Cardiac muscle cell (in vitro differentiated cells and primary cell): ENCODE results near the gene OR4D1. TPM values are rescaled to one million over a fixed set of nuclear protein-coding genes. Genes with fewer than 3 reads are reported as not detected.
"Not testable (repeated sequence)": the region's sequence is repeated elsewhere in the genome, so short reads cannot be mapped to it uniquely, and the experiment has no call there.

Experiments
- DNase-seq, 2 donors: peaks; one replicate each; pipeline versions ENCODE4 v3.0.0 to v3.0.0-alpha.2; 2010 to 2017; ENCODE audit warnings: low read depth in 1 of 2, low spot score in 1 of 2
- H3K27ac ChIP-seq: fragments of 200-600 bp; sonication (generic); 2 replicates; pipeline ENCODE4 v1.5.1; 2016
- H3K27me3 ChIP-seq: fragments of 200-600 bp; sonication (generic); 2 replicates; pipeline ENCODE4 v1.6.0; 2016; ENCODE audit warnings: control low read depth
- H3K36me3 ChIP-seq: fragments of 200-600 bp; sonication (generic); 2 replicates; pipeline ENCODE4 v1.5.1; 2016; ENCODE audit warnings: control low read depth
- H3K4me1 ChIP-seq: fragments of 200-600 bp; sonication (generic); 2 replicates; pipeline ENCODE4 v1.8.1; 2017; ENCODE audit warnings: low read depth, mild to moderate bottlenecking, mixed run types
- H3K4me3 ChIP-seq: fragments of 200-600 bp; sonication (generic); 2 replicates; pipeline ENCODE4 v1.5.1; 2016; ENCODE audit warnings: mild to moderate bottlenecking
- H3K9me3 ChIP-seq: fragments of 200-600 bp; sonication (generic); 2 replicates; pipeline ENCODE4 v1.5.1; 2017; ENCODE audit warnings: low read depth, mild to moderate bottlenecking, control low read depth
- CTCF ChIP-seq: IDR thresholded peaks from 2 replicates; pipeline ENCODE4 v1.5.1; 2012; ENCODE audit warnings: low read depth, mild to moderate bottlenecking, low read length
- polyA plus RNA-seq: library from polyadenylated mRNA; unstranded; fragments of >200 nt; fragmentation: Nextera tagmentation; extraction: Ambion mirVana; gene quantifications from 2 replicates; pipeline ENCODE4 v1.2.1, GENCODE V29; 2016
- total RNA-seq: library from RNA; depleted of rRNA; stranded (reverse); fragments of >200 nt; gene quantifications from 2 replicates; pipeline ENCODE4 v1.2.3, GENCODE V29; 2016

OR4D1 gene
- total and polyA plus RNA-seq, 2 experiments from 2014 or later = not detected

GRCh38 chr17:58141505-58141904, 6.7 kb upstream of the OR4D1 start:
- Histone ChIP-seq H3K36me3 (no peaks in the 10 kb centered on the region), H3K27me3 (peaks cover 19% of the 10 kb centered on the region), H3K4me1 (no peaks in the 10 kb centered on the region), H3K4me3 (no peak overlapping the region), H3K9me3 (no peaks in the 10 kb centered on the region), H3K27ac (no peak overlapping the region)
- no peak for TF ChIP-seq CTCF
- no peak for DNase-seq

DNA sequence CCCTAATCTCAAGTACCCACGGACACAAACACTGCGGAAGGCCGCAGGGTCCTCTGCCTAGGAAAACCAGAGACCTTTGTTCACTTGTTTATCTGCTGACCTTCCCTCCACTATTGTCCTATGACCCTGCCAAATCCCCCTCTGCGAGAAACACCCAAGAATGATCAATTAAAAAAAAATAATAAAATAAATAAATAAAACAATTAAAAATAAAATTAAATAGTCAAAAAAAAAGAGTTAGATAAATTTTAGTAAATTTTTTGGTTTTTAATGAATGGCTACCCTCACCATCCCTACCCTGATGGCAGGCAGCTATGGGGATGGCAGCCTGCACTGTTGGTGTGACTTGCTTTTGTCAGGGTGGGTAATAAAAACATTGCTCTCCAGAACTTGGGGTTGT, 4.8 kb upstream of the OR4D1 start:
- H3K36me3 ChIP-seq, H3K4me1 ChIP-seq, H3K27me3 ChIP-seq, H3K4me3 ChIP-seq, H3K9me3 ChIP-seq, H3K27ac ChIP-seq, DNase-seq: not testable (repeated sequence)

GRCh38 chr17:58144801-58145200, 3.4 kb upstream of the OR4D1 start:
- no peak overlapping the region for H3K4me3 ChIP-seq
- H3K27me3 ChIP-seq = peaks cover 18% of the 10 kb centered on the region
- DNase-seq = no peak
- no peaks in the 10 kb centered on the region for H3K36me3 ChIP-seq
- no peak overlapping the region for H3K27ac ChIP-seq
- no peaks in the 10 kb centered on the region for H3K9me3 ChIP-seq
- no peak for TF ChIP-seq CTCF
- H3K4me1 ChIP-seq = no peaks in the 10 kb centered on the region

DNA sequence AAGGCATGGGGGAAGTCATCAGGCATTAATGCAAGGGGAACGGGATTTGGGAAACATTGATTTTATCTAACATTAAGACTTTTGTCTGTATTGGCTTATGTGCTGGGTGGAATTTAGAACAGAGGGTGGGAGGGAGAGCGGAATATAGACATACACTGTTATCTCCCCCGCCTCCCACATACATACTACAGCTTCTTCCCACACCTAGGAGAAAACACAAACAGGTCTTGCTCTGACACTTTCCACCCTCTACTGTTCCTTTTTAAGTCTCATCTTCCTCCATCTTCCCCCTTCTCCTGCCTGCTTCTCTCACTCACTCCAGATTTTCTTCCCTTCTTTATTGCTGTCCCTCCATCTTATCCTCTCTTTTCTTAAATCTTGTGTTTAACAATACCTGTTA, 425 bp downstream of the OR4D1 start:
- TF ChIP-seq CTCF = no peak
- no peaks in the 10 kb centered on the region for H3K9me3 ChIP-seq
- H3K4me1 ChIP-seq = no peaks in the 10 kb centered on the region
- H3K4me3 ChIP-seq = no peak overlapping the region
- peaks cover 55% of the 10 kb centered on the region for H3K27me3 ChIP-seq
- no peak for DNase-seq
- H3K27ac ChIP-seq = no peak overlapping the region
- no peaks in the 10 kb centered on the region for H3K36me3 ChIP-seq

DNA sequence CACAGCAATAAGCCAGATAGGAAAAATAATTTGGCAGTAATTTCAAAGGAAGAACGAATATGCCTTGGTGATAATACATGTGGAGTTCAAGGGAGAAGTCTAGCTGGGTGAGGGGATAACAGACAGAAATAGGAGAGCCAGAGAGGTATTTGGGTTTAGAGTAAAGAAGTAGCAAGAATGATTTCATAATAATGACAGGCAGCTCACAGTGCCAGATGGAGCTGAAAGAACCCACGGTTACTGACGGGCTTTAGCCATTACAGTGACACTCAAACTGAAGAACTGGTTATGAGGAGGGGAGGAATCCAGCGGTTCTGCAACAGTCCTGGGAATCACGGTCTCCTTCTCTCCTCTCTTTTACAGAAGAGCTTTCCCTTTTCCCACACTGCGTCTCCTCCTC, 2.2 kb downstream of the OR4D1 start:
- Histone ChIP-seq H3K27me3 (peaks cover 71% of the 10 kb centered on the region), H3K27ac (no peak overlapping the region), H3K9me3 (no peaks in the 10 kb centered on the region), H3K4me1 (no peaks in the 10 kb centered on the region), H3K36me3 (no peaks in the 10 kb centered on the region), H3K4me3 (no peak overlapping the region)
- no peak for DNase-seq
- TF ChIP-seq CTCF = no peak

DNA sequence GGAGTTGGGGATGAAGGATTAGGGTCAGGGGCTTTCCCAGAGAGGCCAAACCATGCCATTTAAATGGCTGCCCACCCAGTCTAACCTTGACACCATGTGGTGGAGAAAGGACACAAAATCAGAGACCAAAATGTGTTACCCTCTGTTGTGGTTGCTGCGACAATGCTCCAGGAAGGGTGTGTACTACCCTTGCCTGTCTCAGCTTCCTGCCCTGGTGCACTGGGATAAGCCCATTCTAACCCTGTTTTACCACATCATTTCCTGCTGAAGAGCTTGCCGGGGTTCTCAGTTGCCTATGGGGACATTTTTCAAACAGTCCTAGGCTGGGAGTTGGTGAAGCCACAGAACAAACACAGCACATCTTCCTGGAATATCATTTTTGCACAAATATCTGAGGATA, 4.9 kb downstream of the OR4D1 start:
- no peak overlapping the region for H3K27ac ChIP-seq
- no peaks in the 10 kb centered on the region for H3K36me3 ChIP-seq
- no peak overlapping the region for H3K4me3 ChIP-seq
- no peaks in the 10 kb centered on the region for H3K4me1 ChIP-seq
- H3K27me3 ChIP-seq = peaks cover 97% of the 10 kb centered on the region
- no peaks in the 10 kb centered on the region for H3K9me3 ChIP-seq
- no peak for DNase-seq
- no peak for TF ChIP-seq CTCF
